Esophagus (tissue), 2 donors: ENCODE data around the gene FANK1. TPM values are rescaled to one million over a fixed set of nuclear protein-coding genes. Genes with fewer than 3 reads are reported as not detected.
"Not testable (repeated sequence)": the region's sequence is repeated elsewhere in the genome, so short reads cannot be mapped to it uniquely, and the experiment has no call there.

Source experiments
- H3K27ac ChIP-seq, 2 donors: one replicate each; pipeline ENCODE4 v1.5.1; 2013; ENCODE audit warnings: low read depth in 2 of 2, mild to moderate bottlenecking in 2 of 2, inconsistent platforms in 1 of 2, low read length in 1 of 2, moderate library complexity in 1 of 2
- H3K27me3 ChIP-seq, 2 donors: one replicate each; pipeline ENCODE4 v1.6.1; 2013; ENCODE audit warnings: low read length in 2 of 2, control low read depth in 1 of 2, mild to moderate bottlenecking in 1 of 2; ENCODE audit not compliant: insufficient read depth in 2 of 2, control insufficient read depth in 1 of 2
- H3K36me3 ChIP-seq, 2 donors: one replicate each; pipeline ENCODE4 v1.6.1; 2013; ENCODE audit warnings: low read length in 1 of 2; ENCODE audit not compliant: control insufficient read depth in 2 of 2, insufficient read depth in 2 of 2
- H3K4me1 ChIP-seq, 2 donors: one replicate each; pipeline ENCODE4 v1.6.1; 2013; ENCODE audit warnings: low read length in 1 of 2; ENCODE audit not compliant: control insufficient read depth in 2 of 2, insufficient read depth in 2 of 2
- H3K4me3 ChIP-seq, 2 donors: one replicate each; pipeline ENCODE4 v1.5.1; 2013; ENCODE audit warnings: low read length in 2 of 2, mild to moderate bottlenecking in 2 of 2, low read depth in 1 of 2, moderate library complexity in 1 of 2
- H3K9me3 ChIP-seq, 2 donors: one replicate each; pipeline ENCODE4 v1.6.1; 2013; ENCODE audit warnings: mild to moderate bottlenecking in 2 of 2, low read depth in 1 of 2, low read length in 1 of 2, moderate library complexity in 1 of 2; ENCODE audit not compliant: control insufficient read depth in 2 of 2, insufficient read depth in 1 of 2
- WGBS, 2 donors: extraction: QIAGEN DNeasy Blood & Tissue Kit; methylation state at CpG; one replicate each; pipeline ENCODE4 v1.1.7; 2013; 5-methylcytosine and 5-hydroxymethylcytosine counted together
- polyA plus RNA-seq, 2 donors: library from polyadenylated mRNA; stranded (reverse); fragments of 200-250 nt; gene quantifications; one replicate each; pipeline ENCODE4 v1.2.3, GENCODE V29; 2013
- donor health status: healthy with polysubstance abuse.
- donor health status: Bipolar disorder and iron deficiency.

Gene FANK1
- polyA plus RNA-seq, 2 donors = 4.3 to 8.1 TPM

- Histone ChIP-seq H3K4me1 (no peaks in the 10 kb centered on the region), H3K36me3 (no peaks in the 10 kb centered on the region), H3K27ac (no peak overlapping the region), H3K4me3 (no peak overlapping the region), H3K9me3 (no peaks in the 10 kb centered on the region), H3K27me3 (no peaks in the 10 kb centered on the region)
- 58 to 61% methylated on average over 5 of the region's 5 CpGs for WGBS, 2 donors
These were observed 29.9 kb downstream of the FANK1 start for GRCh38 chr10:125926247-125926646.

- H3K27me3 ChIP-seq, H3K4me3 ChIP-seq, H3K36me3 ChIP-seq, H3K27ac ChIP-seq, H3K4me1 ChIP-seq, H3K9me3 ChIP-seq: not testable (repeated sequence)
- 81 to 83% methylated on average over 5 of the region's 5 CpGs for WGBS, 2 donors
These were observed 30.9 kb downstream of the FANK1 start for GRCh38 chr10:125927265-125927664.

GRCh38 chr10:125928928-125929585, 32.7 kb downstream of the FANK1 start:
- Histone ChIP-seq H3K4me3 (no peak overlapping the region), H3K4me1 (no peaks in the 10 kb centered on the region), H3K36me3 (no peaks in the 10 kb centered on the region), H3K27ac (no peak overlapping the region), H3K9me3 (no peaks in the 10 kb centered on the region), H3K27me3 (no peaks in the 10 kb centered on the region)
- WGBS, 2 donors = 81 to 86% methylated on average over 7 of the region's 7 CpGs

GRCh38 chr10:125929618-125930017, 33.3 kb downstream of the FANK1 start:
- Histone ChIP-seq H3K4me3 (no peak overlapping the region), H3K9me3 (no peaks in the 10 kb centered on the region), H3K27ac (no peak overlapping the region), H3K4me1 (no peaks in the 10 kb centered on the region), H3K27me3 (no peaks in the 10 kb centered on the region), H3K36me3 (no peaks in the 10 kb centered on the region)
- WGBS, 2 donors = 83 to 94% methylated on average over 4 of the region's 4 CpGs

GRCh38 chr10:125933693-125934092, 37.3 kb downstream of the FANK1 start:
- Histone ChIP-seq H3K4me3 (no peak overlapping the region), H3K36me3 (no peaks in the 10 kb centered on the region), H3K27ac (no peak overlapping the region), H3K27me3 (no peaks in the 10 kb centered on the region), H3K4me1 (peaks cover 0 to 2% of the 10 kb centered on the region in 2 donors), H3K9me3 (no peaks in the 10 kb centered on the region)
- 72% methylated on average over 4 of the region's 4 CpGs for WGBS, 2 donors

GRCh38 chr10:125936331-125936730, 40.0 kb downstream of the FANK1 start:
- Histone ChIP-seq H3K27me3 (no peaks in the 10 kb centered on the region), H3K4me1 (peaks cover 0 to 2% of the 10 kb centered on the region in 2 donors), H3K4me3 (no peak overlapping the region), H3K36me3 (no peaks in the 10 kb centered on the region), H3K27ac (no peak overlapping the region), H3K9me3 (no peaks in the 10 kb centered on the region)
- 57 to 77% methylated on average over 2 of the region's 2 CpGs for WGBS, 2 donors

GRCh38 chr10:125940515-125940914, 44.2 kb downstream of the FANK1 start:
- no peaks in the 10 kb centered on the region for H3K36me3 ChIP-seq
- no peak overlapping the region for H3K4me3 ChIP-seq
- H3K27ac ChIP-seq = no peak overlapping the region
- WGBS, 2 donors = 68 to 84% methylated on average over 13 of the region's 13 CpGs
- H3K27me3 ChIP-seq = no peaks in the 10 kb centered on the region
- H3K9me3 ChIP-seq = no peaks in the 10 kb centered on the region
- no peaks in the 10 kb centered on the region for H3K4me1 ChIP-seq

- 57 to 85% methylated on average over 1 of the region's 1 CpG for WGBS, 2 donors
- Histone ChIP-seq H3K4me3 (no peak overlapping the region), H3K27ac (no peak overlapping the region)
These were observed 54.9 kb downstream of the FANK1 start for GRCh38 chr10:125951290-125951689.

GRCh38 chr10:125953778-125954385, 57.5 kb downstream of the FANK1 start:
- H3K4me1 ChIP-seq = no peaks in the 10 kb centered on the region
- no peaks in the 10 kb centered on the region for H3K27me3 ChIP-seq
- 94% methylated on average over 9 of the region's 9 CpGs for WGBS, 2 donors
- H3K27ac ChIP-seq = no peak overlapping the region
- H3K9me3 ChIP-seq = peaks cover 9 to 19% of the 10 kb centered on the region in 2 donors
- H3K36me3 ChIP-seq = no peaks in the 10 kb centered on the region
- no peak overlapping the region for H3K4me3 ChIP-seq

More at GRCh38 chr10:125951290-125951689, 54.9 kb downstream of the FANK1 start:
- Histone ChIP-seq H3K27me3 (no peaks in the 10 kb centered on the region), H3K4me1 (no peaks in the 10 kb centered on the region), H3K36me3 (no peaks in the 10 kb centered on the region), H3K9me3 (peaks cover 6 to 19% of the 10 kb centered on the region in 2 donors)

- Histone ChIP-seq H3K9me3 (peaks cover 9 to 19% of the 10 kb centered on the region in 2 donors), H3K27ac (no peak overlapping the region), H3K4me3 (no peak overlapping the region), H3K36me3 (no peaks in the 10 kb centered on the region), H3K27me3 (no peaks in the 10 kb centered on the region), H3K4me1 (no peaks in the 10 kb centered on the region)
- 57 to 61% methylated on average over 3 of the region's 3 CpGs for WGBS, 2 donors
These were observed 59.4 kb downstream of the FANK1 start for GRCh38 chr10:125955766-125956165.
